HUES48 (cell line): Measurements from ENCODE around the gene WDFY4.

Source experiments
- H3K27ac ChIP-seq: one replicate; pipeline ENCODE4 v1.7.0; 2013; ENCODE audit warnings: low read depth, low read length, inconsistent platforms
- H3K27me3 ChIP-seq: 2 replicates; pipeline ENCODE4 v1.6.1; 2013; ENCODE audit warnings: mild to moderate bottlenecking, low read length; ENCODE audit not compliant: control insufficient read depth, insufficient read depth
- H3K36me3 ChIP-seq: 2 replicates; pipeline ENCODE4 v1.6.1; 2013; ENCODE audit warnings: low read length; ENCODE audit not compliant: control insufficient read depth, insufficient read depth
- H3K4me1 ChIP-seq: 2 replicates; pipeline ENCODE4 v1.6.1; 2013; ENCODE audit warnings: mild to moderate bottlenecking, low read length; ENCODE audit not compliant: control insufficient read depth, insufficient read depth
- H3K4me3 ChIP-seq: 2 replicates; pipeline ENCODE4 v1.5.1; 2013; ENCODE audit warnings: mild to moderate bottlenecking, low read depth, low read length
- H3K9ac ChIP-seq: 2 replicates; pipeline ENCODE4 v1.6.1; 2013; ENCODE audit warnings: mild to moderate bottlenecking, low read depth, low read length, moderate library complexity
- H3K9me3 ChIP-seq: 2 replicates; pipeline ENCODE4 v1.6.1; 2013; ENCODE audit warnings: low read length; ENCODE audit not compliant: control insufficient read depth, insufficient read depth

WDFY4 gene

DNA sequence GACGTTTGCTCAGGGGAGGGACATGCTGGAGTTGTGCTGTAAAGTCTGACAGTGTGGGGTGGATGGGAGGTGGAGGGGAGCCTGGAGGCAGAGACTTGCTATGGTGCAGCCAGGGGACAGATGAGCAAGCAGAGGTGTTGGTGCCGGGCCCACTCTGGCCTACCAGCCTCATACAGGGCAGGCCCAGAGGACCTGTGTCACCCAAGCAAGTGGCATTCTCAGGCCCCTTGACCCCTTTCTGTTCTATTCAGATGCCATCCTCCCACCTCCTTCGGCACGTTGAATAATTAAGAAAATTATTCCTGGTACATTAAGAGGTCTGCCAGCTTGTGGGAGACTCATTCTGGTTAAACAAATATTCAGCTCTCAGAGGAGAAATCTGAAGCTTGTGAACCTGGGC, 8.5 kb downstream of the WDFY4 start:
- Histone ChIP-seq H3K4me1 (no peaks in the 10 kb centered on the region), H3K27me3 (no peaks in the 10 kb centered on the region), H3K9ac (no peak overlapping the region), H3K36me3 (no peaks in the 10 kb centered on the region), H3K4me3 (no peak overlapping the region), H3K27ac (no peak overlapping the region), H3K9me3 (no peaks in the 10 kb centered on the region)

DNA sequence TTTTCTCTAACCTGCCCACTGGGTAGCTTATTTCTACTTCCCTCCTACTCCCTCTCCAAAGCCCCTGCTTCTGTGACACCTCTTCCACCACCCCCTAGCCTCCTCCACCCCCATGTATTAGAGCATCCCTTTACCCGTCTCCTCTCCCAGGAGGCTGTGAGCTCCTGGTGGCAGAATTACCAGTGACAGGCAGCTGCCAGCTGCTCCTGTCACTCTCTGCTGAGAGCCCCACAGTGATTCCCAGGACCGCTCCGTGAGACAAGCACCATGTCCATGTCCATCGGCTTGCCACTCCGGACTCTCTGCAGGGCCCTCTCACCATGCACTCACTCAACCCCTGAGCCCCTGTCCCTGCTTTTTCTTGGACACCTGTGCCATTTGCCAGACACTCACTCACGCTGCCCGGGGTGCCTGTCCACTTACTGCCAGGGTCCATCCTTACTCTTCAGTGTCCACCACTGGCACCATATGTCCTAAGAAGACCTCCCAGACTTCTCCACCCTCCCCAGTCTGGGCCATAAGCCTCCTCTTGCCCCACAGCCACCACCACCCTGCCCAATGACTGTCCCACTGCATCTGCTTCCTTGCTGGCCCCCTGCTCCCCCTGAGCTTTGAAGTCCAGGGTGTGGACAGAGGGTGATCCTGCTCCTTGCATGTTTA, 9.8 kb downstream of the WDFY4 start:
- Histone ChIP-seq H3K36me3 (no peaks in the 10 kb centered on the region), H3K4me3 (no peak overlapping the region), H3K4me1 (no peaks in the 10 kb centered on the region)

DNA sequence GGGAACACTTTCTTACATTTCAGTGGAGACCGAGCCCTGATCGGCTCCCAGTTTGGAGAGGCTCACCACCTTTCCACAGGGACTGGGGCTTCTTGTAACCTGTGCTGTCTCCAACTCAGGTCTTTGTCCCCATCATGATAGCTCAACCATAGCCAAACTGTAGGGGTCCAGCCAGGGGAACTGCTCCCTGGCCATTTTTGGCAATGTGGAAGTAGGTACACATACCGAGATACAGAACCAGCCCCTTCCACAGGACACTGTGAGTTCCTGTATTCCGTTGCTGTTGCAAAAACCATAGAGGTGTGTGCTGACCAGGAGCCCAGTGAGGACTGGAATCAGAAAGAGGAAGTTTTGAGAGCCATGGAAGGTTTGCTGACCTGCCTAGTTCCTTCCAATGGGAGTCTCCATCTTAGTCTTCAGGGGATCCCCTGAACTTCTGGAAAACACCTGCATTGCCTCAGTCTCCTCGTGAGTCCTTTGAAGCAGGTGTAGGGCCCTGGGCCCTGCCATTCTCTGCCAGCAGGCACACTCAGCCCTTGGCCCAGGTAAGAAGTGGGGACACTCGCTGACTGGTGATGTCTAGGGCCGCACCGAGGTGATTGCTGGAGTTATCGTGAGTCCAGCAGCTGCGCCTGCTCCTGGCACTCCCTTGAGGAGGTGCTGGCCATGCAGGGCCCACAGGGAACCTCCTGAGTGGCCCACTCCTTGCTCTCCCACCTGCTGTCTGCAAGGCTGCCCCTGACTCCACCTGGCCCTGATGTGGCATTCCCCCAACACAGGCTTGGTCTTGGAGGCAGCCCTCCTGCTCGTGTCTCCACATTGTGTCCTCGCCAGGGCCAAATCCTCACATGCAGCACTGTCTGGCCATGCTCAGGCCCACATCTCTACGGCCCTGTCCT, 11.2 kb downstream of the WDFY4 start:
- Histone ChIP-seq H3K9ac (no peak overlapping the region), H3K36me3 (no peaks in the 10 kb centered on the region), H3K27ac (no peak overlapping the region), H3K27me3 (no peaks in the 10 kb centered on the region), H3K4me3 (no peak overlapping the region), H3K4me1 (no peaks in the 10 kb centered on the region), H3K9me3 (no peaks in the 10 kb centered on the region)

More for the DNA sequence above, 9.8 kb downstream of the WDFY4 start:
- no peaks in the 10 kb centered on the region for H3K9me3 ChIP-seq
- H3K9ac ChIP-seq, result no peak overlapping the region
- H3K27me3 ChIP-seq, result no peaks in the 10 kb centered on the region
- H3K27ac ChIP-seq, result no peak overlapping the region

DNA sequence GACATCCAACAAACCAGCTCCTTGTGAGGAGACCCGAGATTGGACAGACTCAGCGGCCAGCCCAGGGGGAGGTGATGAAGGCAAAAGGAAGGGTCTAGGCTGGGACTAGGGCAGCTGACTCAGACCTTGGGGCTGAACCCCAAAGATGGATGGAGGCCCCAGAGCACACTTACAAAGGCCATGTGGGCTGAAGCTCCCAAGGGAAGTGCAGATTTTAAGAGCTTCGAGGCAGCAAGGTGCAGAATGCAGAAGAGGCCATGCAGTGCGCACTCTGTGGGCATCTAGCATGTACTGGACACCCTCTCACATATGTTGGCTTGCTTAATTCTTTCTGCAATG, 11.8 kb downstream of the WDFY4 start:
- Histone ChIP-seq H3K9me3 (no peaks in the 10 kb centered on the region), H3K36me3 (no peaks in the 10 kb centered on the region), H3K9ac (no peak overlapping the region), H3K4me1 (no peaks in the 10 kb centered on the region), H3K27ac (no peak overlapping the region), H3K4me3 (no peak overlapping the region), H3K27me3 (no peaks in the 10 kb centered on the region)

DNA sequence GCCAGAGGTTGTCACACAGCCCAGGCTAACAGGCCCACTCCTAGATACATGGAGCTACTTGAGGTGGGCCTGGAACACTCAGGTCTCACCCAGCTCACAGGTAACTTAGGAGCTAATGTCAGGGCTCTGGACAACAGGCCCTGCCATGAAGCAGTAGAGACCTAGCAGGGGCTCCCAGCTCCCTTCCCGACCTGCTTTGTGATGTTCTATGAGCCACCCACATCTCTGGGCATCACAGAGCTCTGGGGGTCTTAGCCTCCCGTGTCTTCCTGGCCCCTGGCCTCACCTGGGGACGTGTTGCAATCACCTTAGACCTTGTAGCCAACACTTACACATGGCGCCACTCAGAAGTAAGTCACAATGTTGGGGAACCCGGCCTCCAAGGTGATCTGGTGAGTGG, 12.4 kb downstream of the WDFY4 start:
- H3K27me3 ChIP-seq, result no peaks in the 10 kb centered on the region
- no peaks in the 10 kb centered on the region for H3K9me3 ChIP-seq
- H3K4me1 ChIP-seq, result no peaks in the 10 kb centered on the region
- no peak overlapping the region for H3K27ac ChIP-seq
- no peak overlapping the region for H3K4me3 ChIP-seq
- H3K9ac ChIP-seq, result no peak overlapping the region
- no peaks in the 10 kb centered on the region for H3K36me3 ChIP-seq

DNA sequence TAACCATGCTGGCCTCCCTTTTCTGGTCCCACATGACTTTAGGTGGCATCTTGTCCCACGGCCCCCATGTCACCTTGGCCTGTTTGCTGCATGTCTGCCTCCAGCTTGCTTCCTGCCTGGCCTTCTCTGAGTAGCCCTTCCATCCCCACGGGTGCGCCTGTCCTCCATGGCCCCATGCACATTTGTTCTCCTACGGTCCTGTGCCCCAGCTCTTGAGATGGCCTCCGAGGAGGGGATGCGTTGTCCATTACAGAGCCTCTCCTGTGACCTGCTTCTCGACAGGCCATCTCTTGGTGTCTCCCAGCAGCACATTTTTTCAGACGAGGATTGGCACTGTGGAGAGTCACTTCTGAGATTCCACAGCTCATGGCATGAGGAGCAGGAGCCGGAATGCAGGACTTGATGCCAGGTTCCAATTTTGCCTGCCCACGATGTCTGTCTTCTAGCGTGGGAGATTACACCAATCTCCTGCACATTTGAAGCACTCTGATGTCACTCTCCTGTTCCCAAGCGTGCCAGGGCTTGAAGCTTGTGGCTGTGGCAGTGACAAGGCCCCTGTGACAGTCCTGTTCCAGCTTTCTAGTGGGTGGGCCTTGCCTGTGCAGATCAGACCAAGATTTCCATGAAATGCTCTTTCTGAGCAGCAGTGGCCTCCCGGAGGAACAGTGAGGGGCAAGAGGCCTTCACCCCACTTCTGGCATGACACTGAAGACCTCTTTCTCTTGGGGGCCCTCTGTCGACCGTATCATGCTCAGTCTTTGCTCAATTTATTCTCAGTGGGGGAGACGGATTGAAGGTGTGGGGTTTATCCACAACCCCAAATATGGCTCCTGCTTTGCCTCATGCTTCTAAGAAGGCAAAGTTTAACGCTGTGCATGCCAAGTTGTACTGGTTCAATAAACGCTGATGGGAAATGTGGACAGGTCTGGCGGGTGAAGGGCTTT, 13.4 kb downstream of the WDFY4 start:
- Histone ChIP-seq H3K36me3 (no peaks in the 10 kb centered on the region), H3K9ac (no peak overlapping the region), H3K27ac (no peak overlapping the region), H3K4me1 (no peaks in the 10 kb centered on the region), H3K4me3 (no peak overlapping the region), H3K27me3 (no peaks in the 10 kb centered on the region), H3K9me3 (no peaks in the 10 kb centered on the region)

DNA sequence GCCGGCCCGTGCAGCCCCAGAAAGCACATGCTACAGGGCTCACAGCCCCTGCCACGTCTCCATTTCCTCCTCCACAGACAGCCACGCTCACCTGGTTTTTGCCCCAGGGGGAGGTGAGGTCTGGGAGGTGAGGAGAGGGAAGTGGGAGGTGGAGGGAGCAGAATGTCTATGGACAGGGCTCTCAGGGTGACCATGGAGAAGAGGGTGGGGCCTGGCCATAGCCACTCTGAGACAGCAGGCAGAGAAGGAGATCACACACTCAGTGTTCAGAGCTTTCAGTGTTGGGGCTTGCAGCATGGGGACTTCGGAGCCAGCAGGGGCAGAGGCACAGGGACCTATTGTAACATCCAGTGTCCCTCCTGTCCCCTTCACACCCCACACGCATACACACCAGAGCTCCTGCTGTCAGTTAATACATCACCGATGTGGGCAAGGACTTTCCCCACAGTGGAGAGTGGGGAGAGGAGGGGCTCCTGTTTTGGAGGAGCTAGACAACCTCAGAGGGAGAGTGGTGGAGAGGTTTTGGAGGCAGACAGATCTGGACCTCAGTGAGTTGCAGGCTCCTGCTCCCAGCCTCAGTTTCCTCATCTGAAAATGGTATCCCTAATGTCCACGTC, 14.4 kb downstream of the WDFY4 start:
- Histone ChIP-seq H3K27me3 (no peaks in the 10 kb centered on the region), H3K36me3 (no peaks in the 10 kb centered on the region), H3K4me1 (no peaks in the 10 kb centered on the region), H3K4me3 (no peak overlapping the region), H3K9me3 (no peaks in the 10 kb centered on the region), H3K27ac (no peak overlapping the region), H3K9ac (no peak overlapping the region)

DNA sequence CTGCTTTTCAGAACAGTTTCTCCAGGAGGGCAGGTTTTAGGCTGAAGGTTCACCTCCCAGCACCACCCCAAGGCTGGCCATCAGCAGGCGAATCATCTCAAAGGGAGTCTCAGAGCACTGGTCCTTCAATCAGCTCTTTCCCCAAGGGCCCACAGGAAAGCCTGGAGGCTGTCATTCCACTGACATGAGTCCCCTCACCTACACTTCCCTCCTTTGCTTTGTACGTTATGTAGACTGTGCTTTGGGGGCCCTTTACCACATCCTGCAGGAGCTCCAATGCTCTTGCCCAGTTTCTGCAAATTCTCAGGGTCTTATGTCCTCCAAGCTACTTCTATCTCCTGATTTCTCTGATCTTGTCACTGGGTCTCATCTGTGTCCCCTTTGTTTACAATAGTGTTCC, 15.4 kb downstream of the WDFY4 start:
- Histone ChIP-seq H3K9me3 (no peaks in the 10 kb centered on the region), H3K27ac (no peak overlapping the region), H3K27me3 (no peaks in the 10 kb centered on the region), H3K4me1 (no peaks in the 10 kb centered on the region), H3K4me3 (no peak overlapping the region), H3K36me3 (no peaks in the 10 kb centered on the region), H3K9ac (no peak overlapping the region)

DNA sequence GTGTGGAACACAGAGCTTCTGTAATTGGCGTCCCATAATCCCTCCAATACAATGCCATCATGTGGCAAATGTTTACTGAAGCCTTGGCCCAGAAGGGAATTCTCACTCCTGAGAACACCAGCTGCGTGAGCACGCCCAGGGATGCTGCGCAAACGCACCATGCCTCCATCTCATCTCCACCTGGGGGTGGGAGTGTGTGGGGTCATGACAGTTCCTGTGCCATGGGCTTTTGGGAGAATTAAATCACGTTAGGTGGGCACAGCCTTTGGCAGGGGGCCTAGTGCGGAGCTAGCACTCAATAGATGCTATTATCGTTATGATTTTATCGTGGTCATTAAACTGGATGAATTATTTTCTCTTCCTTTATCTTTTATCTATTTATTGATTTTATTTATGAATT, 15.8 kb downstream of the WDFY4 start:
- Histone ChIP-seq H3K4me3 (no peak overlapping the region), H3K36me3 (no peaks in the 10 kb centered on the region), H3K27ac (no peak overlapping the region), H3K9ac (no peak overlapping the region), H3K27me3 (no peaks in the 10 kb centered on the region), H3K9me3 (no peaks in the 10 kb centered on the region), H3K4me1 (no peaks in the 10 kb centered on the region)

DNA sequence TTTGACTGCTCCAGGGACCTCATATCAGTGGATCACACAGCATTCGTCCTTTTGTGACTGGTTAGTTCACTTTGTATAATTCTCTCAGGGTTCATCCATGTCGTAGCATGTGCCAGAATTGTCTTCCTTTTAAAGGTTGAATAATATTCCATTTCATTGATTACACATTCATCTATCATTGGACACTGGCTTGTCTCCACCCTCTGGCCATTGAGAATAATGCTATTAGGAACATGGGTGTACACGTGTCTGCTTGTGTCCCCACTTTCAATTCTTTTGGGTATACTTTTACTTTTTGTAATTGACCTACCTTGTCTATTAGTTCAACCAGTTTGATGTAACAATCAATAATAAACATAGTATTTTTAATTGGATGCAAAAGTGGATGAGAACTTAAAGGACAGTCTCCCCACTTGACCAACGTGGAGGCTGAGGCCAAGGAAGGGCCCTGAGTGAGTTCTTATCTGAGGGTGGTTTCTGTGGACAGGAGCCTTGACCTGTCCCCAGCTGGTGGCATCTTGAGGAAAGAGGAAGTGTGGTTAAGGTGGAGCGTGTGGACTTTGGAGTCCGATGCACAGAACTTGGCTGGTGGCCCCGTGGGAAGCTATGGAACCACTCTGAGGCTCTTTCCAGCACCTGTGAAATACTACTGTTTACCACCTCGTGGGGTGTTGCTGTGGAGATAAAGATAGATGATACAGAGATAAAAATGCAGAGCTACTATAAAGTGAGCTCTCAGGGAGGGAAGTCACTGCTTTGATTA, 16.6 kb downstream of the WDFY4 start:
- Histone ChIP-seq H3K4me1 (no peaks in the 10 kb centered on the region), H3K9ac (no peak overlapping the region), H3K27ac (no peak overlapping the region), H3K9me3 (no peaks in the 10 kb centered on the region), H3K27me3 (no peaks in the 10 kb centered on the region), H3K36me3 (no peaks in the 10 kb centered on the region), H3K4me3 (no peak overlapping the region)
